PC-9 (cell line): Measurements from ENCODE around the gene HES4. TPM values are rescaled to one million over a fixed set of nuclear protein-coding genes. Genes with fewer than 3 reads are reported as not detected.

Experiments
- BruUV-seq: library from RNA; stranded (reverse); fragments of 400-500 nt; replicated peaks from 2 replicates; lab custom pipeline; 2021; lab: Mats Ljungman, UMichigan
- CTCF ChIA-PET: fragments of 300-600 bp; sonication (Branson Sonifier 250); formaldehyde crosslinking; loops from one replicate; lab custom pipeline; 2022; ENCODE audit warnings: antibody characterized with exemption; lab: Charles Lee
- POLR2A ChIA-PET: fragments of 300-600 bp; sonication (Branson Sonifier 250); formaldehyde crosslinking; loops from one replicate; lab custom pipeline; 2022; ENCODE audit warnings: antibody characterized with exemption; ENCODE audit not compliant: unreplicated experiment; lab: Charles Lee
- DNase-seq, 2 experiments: peaks; one replicate each; pipeline versions ENCODE4 v3.0.0 to v3.0.0-alpha.2; 2015 to 2022; ENCODE audit warnings: mixed read lengths in 1 of 2
- H2AFZ ChIP-seq: fragments of 200-600 bp; sonication (generic); 2 replicates; pipeline ENCODE4 v1.8.1; 2017; ENCODE audit warnings: antibody characterized with exemption
- H3F3A ChIP-seq: fragments of 200-600 bp; sonication (generic); 2 replicates; pipeline ENCODE4 v1.8.1; 2017; ENCODE audit warnings: antibody characterized with exemption, mild to moderate bottlenecking, low read depth; ENCODE audit not compliant: insufficient read depth
- H3K27ac ChIP-seq: fragments of 200-600 bp; sonication (generic); 2 replicates; pipeline ENCODE4 v1.6.1; 2016; ENCODE audit warnings: mixed run types
- H3K27me3 ChIP-seq: fragments of 200-600 bp; sonication (generic); 2 replicates; pipeline ENCODE4 v1.6.1; 2016; ENCODE audit warnings: low read depth, mixed run types; ENCODE audit not compliant: insufficient read depth
- H3K36me3 ChIP-seq: fragments of 200-600 bp; sonication (generic); 2 replicates; pipeline ENCODE4 v1.6.1; 2016; ENCODE audit warnings: low read depth, mixed run types
- H3K4me1 ChIP-seq: fragments of 200-600 bp; sonication (generic); replicated peaks from 2 replicates; pipeline ENCODE4 v1.6.1; 2016; ENCODE audit warnings: mixed run types; ENCODE audit not compliant: insufficient read depth
- H3K4me2 ChIP-seq: fragments of 200-600 bp; sonication (generic); 2 replicates; pipeline ENCODE4 v1.6.1; 2017; ENCODE audit warnings: mixed run types
- H3K4me3 ChIP-seq: fragments of 200-600 bp; sonication (generic); 2 replicates; pipeline ENCODE4 v1.6.1; 2016; ENCODE audit warnings: mixed run types
- H3K79me2 ChIP-seq: fragments of 200-600 bp; sonication (generic); 2 replicates; pipeline ENCODE4 v1.6.1; 2017; ENCODE audit warnings: low read depth, mixed run types
- H3K9me2 ChIP-seq: fragments of 200-600 bp; sonication (generic); 2 replicates; pipeline ENCODE4 v1.8.1; 2017; ENCODE audit warnings: mild to moderate bottlenecking; ENCODE audit not compliant: insufficient read depth
- H3K9me3 ChIP-seq: fragments of 200-600 bp; sonication (generic); 2 replicates; pipeline ENCODE4 v1.8.1; 2016; ENCODE audit warnings: low read depth; ENCODE audit not compliant: insufficient read depth
- H4K20me1 ChIP-seq: fragments of 200-600 bp; sonication (generic); 2 replicates; pipeline ENCODE4 v1.8.1; 2017; ENCODE audit not compliant: insufficient read depth
- CTCF ChIP-seq: fragments of 200-600 bp; sonication (generic); conservative IDR thresholded peaks from 2 replicates; pipeline ENCODE4 v1.6.1; 2017; ENCODE audit warnings: mixed run types, antibody characterized with exemption, mild to moderate bottlenecking, moderate library complexity
- EZH2 ChIP-seq: fragments of 200-600 bp; sonication (generic); IDR thresholded peaks from 2 replicates; pipeline ENCODE4 v1.8.0; 2017; ENCODE audit warnings: antibody characterized with exemption, low read depth
- intact Hi-C: fragments of 100-400 bp; cut with micrococcal nuclease; formaldehyde crosslinking; loops from one replicate; pipeline ENCODE4 v1.10.0; 2022; ENCODE audit not compliant: unreplicated experiment
- total RNA-seq: library from RNA; stranded (reverse); gene quantifications from 2 replicates; pipeline ENCODE4 v1.2.3, GENCODE V29; 2021

The HES4 gene
- total RNA-seq, 1 experiment from 2014 or later, result 19.2 TPM

- Histone ChIP-seq H3K36me3 (no peaks in the 10 kb centered on the region), H3K9me3 (no peaks in the 10 kb centered on the region), H2AFZ (no peak overlapping the region), H4K20me1 (no peaks in the 10 kb centered on the region), H3K9me2 (no peaks in the 10 kb centered on the region), H3K4me3 (no peak overlapping the region), H3K79me2 (peaks cover 4% of the 10 kb centered on the region; the same call in 1 of the 2 replicates), H3K27ac (no peak overlapping the region), H3F3A (peaks cover 37% of the 10 kb centered on the region; the same call in 1 of the 2 replicates), H3K27me3 (no peaks in the 10 kb centered on the region), H3K4me2 (no peak overlapping the region), H3K4me1 (peaks cover 14% of the 10 kb centered on the region)
- DNase-seq, result no peak
- BruUV-seq, result no TSS peak
- POLR2A ChIA-PET, result no interaction called here
- intact Hi-C loops, result no loop called here
- CTCF ChIA-PET, result no interaction called here
- TF ChIP-seq CTCF, result no peak
These were observed 30.5 kb downstream of the HES4 start for GRCh38 chr1:969260-969855.

- POLR2A ChIA-PET, result interaction anchor here (0.6 kb wide), 1 partner anchor 17 kb away, joined by 3 read pairs; no protein-coding TSS in a partner anchor
- no peak for TF ChIP-seq EZH2
- TF ChIP-seq CTCF, result no peak
- H3K4me3 ChIP-seq, result peak overlapping the region; percentile 83; the same call in 1 of the 2 replicates
These were observed 32.2 kb downstream of the HES4 start for GRCh38 chr1:967466-968343.

GRCh38 chr1:966704-967300, 33.1 kb downstream of the HES4 start:
- TSS peak; percentile 34 for BruUV-seq
- peak overlapping the region; percentile 99 for H3K27ac ChIP-seq
- no peak for TF ChIP-seq EZH2
- 0 out of 2 replicates have a peak, but pooled peaks have one; percentile 21 for TF ChIP-seq CTCF
- ChIA-PET POLR2A (interaction anchor here (0.6 to 0.7 kb wide), 3 partner anchors 18 to 107 kb away, joined by 3 to 4 read pairs (median 3); partner anchors contain the start of gene RNF223), CTCF (interaction anchor here (0.6 to 1.0 kb wide), 3 partner anchors 10 to 953 kb away, joined by 3 read pairs; no protein-coding TSS in a partner anchor)
- H3K4me3 ChIP-seq, result peak overlapping the region; percentile 83
- H2AFZ ChIP-seq, result peak overlapping the region; percentile 66
- H3K27me3 ChIP-seq, result no peaks in the 10 kb centered on the region
- peak overlapping the region; percentile 81 for H3K4me2 ChIP-seq
- H4K20me1 ChIP-seq, result no peaks in the 10 kb centered on the region
- H3K9me2 ChIP-seq, result no peaks in the 10 kb centered on the region
- H3F3A ChIP-seq, result peaks cover 37% of the 10 kb centered on the region; the same call in 1 of the 2 replicates
- peaks cover 14% of the 10 kb centered on the region for H3K4me1 ChIP-seq
- peaks cover 4% of the 10 kb centered on the region; the same call in 1 of the 2 replicates for H3K79me2 ChIP-seq
- intact Hi-C loops, result no loop called here
- no peaks in the 10 kb centered on the region for H3K36me3 ChIP-seq
- peak; percentile 70 to 74 for DNase-seq
- H3K9me3 ChIP-seq, result no peaks in the 10 kb centered on the region

More at GRCh38 chr1:967466-968343, 32.2 kb downstream of the HES4 start:
- H3F3A ChIP-seq, result peaks cover 37% of the 10 kb centered on the region; the same call in 1 of the 2 replicates
- peak overlapping the region; percentile 99 for H3K27ac ChIP-seq
- no peaks in the 10 kb centered on the region for H3K9me2 ChIP-seq
- peaks cover 14% of the 10 kb centered on the region for H3K4me1 ChIP-seq
- H3K36me3 ChIP-seq, result no peaks in the 10 kb centered on the region
- intact Hi-C loops, result no loop called here
- peaks cover 4% of the 10 kb centered on the region; the same call in 1 of the 2 replicates for H3K79me2 ChIP-seq
- CTCF ChIA-PET, result interaction anchor here (0.6 to 1.0 kb wide), 2 partner anchors 63 to 380 kb away, joined by 3 read pairs; no protein-coding TSS in a partner anchor
- peak overlapping the region; percentile 81 for H3K4me2 ChIP-seq
- H4K20me1 ChIP-seq, result no peaks in the 10 kb centered on the region
- no peaks in the 10 kb centered on the region for H3K27me3 ChIP-seq
- no peak overlapping the region for H2AFZ ChIP-seq
- no peaks in the 10 kb centered on the region for H3K9me3 ChIP-seq
- peak; percentile 54 to 67 for DNase-seq
- BruUV-seq, result no TSS peak
